GM12891 (cell line): Measurements from ENCODE around the gene TMEM38B.

Source experiments
- PAX5 ChIP-seq: IDR thresholded peaks from 2 replicates; pipeline ENCODE4 v1.6.1; 2011; ENCODE audit warnings: low read length, moderate library complexity, mild to moderate bottlenecking; ENCODE audit not compliant: insufficient read depth, severe bottlenecking
- POLR2A ChIP-seq: IDR thresholded peaks from 2 replicates; pipeline ENCODE4 v1.6.1; 2011; ENCODE audit warnings: low read depth, low read length, control low read depth
- POLR2AphosphoS5 ChIP-seq: IDR thresholded peaks from 2 replicates; pipeline ENCODE4 v1.6.1; 2011; ENCODE audit warnings: low read depth, low read length, control low read depth
- POU2F2 ChIP-seq: IDR thresholded peaks from 2 replicates; pipeline ENCODE4 v1.6.1; 2011; ENCODE audit warnings: low read depth, mild to moderate bottlenecking, control low read depth, low read length, moderate library complexity
- SPI1 ChIP-seq: IDR thresholded peaks from 2 replicates; pipeline ENCODE4 v1.6.1; 2011; ENCODE audit warnings: low read depth, low read length, control low read depth
- TAF1 ChIP-seq: IDR thresholded peaks from 2 replicates; pipeline ENCODE4 v1.6.1; 2011; ENCODE audit warnings: low read depth, low read length, control low read depth

DNA sequence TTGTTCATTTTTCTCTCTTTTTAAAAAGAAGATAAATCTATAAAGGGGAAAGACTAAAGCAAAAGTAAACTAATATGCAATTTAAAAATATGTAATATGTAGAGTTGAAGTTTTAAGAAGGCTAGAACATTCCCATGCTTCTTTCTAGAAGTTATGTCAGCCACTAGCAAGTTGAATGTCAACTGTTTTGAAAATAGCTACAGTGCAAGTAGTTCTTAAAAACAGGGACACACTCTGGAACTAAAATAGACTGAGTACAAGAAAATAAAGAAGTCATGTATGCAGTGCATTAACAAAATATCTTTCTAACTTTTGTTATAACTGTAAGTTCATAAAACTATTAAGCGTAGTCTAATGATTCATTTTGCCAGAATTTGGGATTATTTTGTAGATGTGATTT lies 7.9 kb downstream of the TMEM38B start:
- TF ChIP-seq POLR2A (no peak), TAF1 (no peak), POLR2AphosphoS5 (no peak), SPI1 (no peak), PAX5 (no peak), POU2F2 (no peak)
